Mesendoderm (in vitro differentiated cells): ENCODE results near the gene EDAR. TPM values are rescaled to one million over a fixed set of nuclear protein-coding genes. Genes with fewer than 3 reads are reported as not detected.

Source experiments
- small RNA-seq: library from polyadenylated mRNA; stranded (forward); fragments of <200 nt; extraction: miRNeasy Mini kit (QIAGEN cat#:217004); gene quantifications from one replicate; pipeline ENCODE3, GENCODE V24; 2013; ENCODE audit not compliant: insufficient read depth

Gene EDAR

Small RNA genes lying within 50 kb of the gene (small RNA-seq; reads per million reads assigned to genes)
- gene AC073415.1: not detected
